ENCODE data around the gene CDKN2A.

GRCh38 chr9:22031655-22032411 lies 37.6 kb upstream of the CDKN2A start:
- no peak for TF ChIP-seq EZH2 (IDR thresholded peaks at IDR 0.05; ENCODE audit: borderline replicate concordance, low read depth, low read length, severe bottlenecking)
- TF ChIP-seq CTCF (IDR thresholded peaks at IDR 0.05; ENCODE audit: borderline replicate concordance, extremely low read depth, low read length, poor library complexity, severe bottlenecking): no peak

Data from DND-41 (cell line).